Measurements from ENCODE around the gene DIPK1A.
"Not testable (repeated sequence)": the region's sequence is repeated elsewhere in the genome, so short reads cannot be mapped to it uniquely, and the experiment has no call there.

DIPK1A gene

DNA sequence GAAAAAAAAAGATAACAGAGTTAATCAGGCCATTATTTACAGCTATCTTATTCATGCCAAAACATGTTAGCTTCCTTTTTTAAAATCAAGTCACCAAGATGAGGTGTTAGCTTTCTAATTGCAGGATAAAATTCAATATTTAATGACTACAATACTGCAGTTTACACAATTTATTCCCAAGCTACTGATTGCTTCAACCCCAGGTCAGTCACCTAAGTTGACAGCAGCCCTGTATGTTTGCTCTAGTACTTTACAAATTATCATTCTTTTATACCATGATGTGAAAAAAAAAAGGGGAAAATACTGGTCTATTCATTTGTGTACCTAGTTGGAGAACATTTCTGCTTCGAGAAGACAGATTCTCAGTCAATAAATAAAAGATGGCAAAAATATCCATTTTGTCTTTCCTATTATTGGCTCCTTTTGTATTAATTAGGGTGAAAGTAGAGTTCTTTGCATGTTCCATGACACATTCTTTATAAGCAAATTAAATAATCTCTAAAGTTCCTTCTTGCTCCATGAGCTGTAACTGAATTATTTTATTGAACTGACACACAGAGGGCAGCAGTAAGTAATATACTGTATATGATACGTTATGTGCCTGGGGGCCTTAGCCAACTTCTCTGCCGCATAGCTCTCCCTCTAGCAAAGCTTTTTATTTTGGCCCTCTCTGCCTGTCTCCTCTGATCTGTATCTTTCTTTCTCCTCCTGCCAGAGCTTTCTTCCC, 48.0 kb downstream of the DIPK1A start:
- ATAC-seq = no peak

DNA sequence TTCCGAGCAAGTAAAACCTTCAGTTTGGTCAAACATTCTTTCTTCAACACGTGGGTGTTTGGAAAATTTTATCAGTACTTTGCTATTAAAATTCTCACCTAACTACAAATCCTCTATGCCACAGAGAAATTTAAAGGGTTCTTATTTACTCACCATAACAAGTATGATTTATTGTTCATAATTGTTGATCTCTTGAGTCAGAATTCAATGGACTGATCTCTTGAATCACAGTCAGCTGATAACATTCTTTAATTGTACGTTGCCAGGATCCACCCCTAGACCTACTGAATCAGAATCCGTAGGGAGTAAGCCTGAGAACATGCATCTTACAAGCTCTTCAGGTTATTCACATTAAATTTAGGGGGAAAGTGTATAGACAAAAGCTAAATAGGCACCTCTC, 51.2 kb downstream of the DIPK1A start:
- ATAC-seq = no peak

DNA sequence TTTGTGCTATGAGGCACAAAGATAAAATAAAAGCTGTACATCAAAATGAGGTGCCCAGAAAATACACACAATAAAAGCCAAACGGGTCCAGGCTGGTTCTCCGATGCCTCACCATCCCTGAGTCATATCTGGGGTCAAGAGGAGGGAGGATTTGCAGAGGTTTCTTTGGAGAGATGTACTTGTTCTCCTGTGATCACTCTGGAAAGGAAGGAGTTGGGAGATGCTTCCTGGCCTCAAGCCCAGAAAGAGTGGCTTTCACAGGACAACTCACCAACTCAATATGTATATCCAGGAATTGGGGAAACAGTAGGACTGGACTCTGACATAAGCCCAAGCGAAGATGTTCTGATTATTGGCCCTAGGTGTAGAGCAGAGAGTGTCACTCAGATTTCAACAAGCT, 51.9 kb downstream of the DIPK1A start:
- no peak for ATAC-seq

DNA sequence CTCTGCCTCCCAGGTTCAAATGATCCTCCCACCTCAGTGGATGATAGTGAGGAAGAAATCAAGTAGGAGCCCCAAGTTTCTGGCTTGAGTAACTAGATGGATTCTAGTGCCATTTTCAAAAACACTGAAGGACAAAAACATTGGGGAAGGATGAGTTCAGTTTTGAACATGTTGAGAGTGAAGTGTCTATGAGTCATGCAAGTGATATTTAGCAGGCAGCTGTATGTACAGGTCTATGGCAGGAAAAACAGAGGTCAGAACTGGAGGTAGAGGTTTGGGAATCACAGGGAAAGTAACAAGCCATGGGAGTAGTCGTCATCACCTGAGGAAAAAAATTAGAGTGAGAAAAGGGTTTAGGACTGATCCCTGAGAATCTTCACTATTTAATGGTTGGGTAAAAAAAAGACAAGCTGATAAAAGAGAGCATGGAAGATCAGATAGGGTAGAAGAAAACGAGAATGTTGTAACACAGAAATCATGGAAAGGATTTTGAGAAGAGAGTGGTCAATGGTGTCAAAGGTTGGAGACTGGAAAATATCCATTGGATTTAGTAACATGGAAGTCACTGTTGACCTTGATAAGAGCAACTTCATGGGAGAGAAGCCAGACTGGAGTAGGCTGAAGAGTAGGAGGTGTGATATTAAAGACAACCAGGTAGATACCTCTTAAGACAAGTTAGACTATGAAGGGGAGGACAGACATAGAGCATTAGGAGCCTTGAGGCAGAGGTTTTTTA, 53.1 kb downstream of the DIPK1A start:
- peak in 1 of 2 donors; percentile 49 for ATAC-seq

DNA sequence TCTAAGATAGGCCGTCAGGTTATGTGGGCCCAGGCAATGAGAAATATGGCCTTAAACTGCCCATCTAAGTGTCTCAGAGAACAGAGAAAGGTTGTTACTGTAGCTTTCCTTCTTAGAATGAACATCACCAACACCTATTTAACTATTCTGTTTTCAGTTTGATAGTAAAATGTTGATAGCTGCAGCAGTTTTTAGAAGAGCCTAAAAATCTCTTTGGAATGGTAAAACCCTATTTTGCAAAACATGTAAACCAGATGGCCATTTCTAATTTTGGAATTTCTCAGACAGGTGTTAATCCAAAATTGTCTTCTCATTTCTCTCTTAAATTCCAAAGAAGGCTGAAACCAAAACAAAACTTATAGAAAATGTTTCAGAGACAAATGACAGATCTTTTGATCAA, 57.5 kb downstream of the DIPK1A start:
- no peak for ATAC-seq

DNA sequence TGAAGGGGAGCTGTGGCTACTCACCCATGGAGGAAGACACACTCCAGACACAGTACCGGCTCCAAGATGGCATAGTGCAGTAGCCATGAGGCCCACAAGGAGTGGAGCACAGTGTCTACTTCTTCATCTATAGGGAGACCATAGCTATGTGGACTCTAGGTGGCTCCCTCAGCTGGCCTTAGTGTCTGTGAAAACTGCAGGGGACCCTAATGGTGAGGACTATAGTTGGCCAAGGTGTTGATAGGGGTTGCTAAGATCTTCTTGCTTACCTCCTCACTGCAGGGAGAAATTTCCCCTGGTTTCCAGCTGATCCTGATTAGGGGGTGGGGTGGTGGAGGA, 58.9 kb downstream of the DIPK1A start:
- no peak for ATAC-seq

DNA sequence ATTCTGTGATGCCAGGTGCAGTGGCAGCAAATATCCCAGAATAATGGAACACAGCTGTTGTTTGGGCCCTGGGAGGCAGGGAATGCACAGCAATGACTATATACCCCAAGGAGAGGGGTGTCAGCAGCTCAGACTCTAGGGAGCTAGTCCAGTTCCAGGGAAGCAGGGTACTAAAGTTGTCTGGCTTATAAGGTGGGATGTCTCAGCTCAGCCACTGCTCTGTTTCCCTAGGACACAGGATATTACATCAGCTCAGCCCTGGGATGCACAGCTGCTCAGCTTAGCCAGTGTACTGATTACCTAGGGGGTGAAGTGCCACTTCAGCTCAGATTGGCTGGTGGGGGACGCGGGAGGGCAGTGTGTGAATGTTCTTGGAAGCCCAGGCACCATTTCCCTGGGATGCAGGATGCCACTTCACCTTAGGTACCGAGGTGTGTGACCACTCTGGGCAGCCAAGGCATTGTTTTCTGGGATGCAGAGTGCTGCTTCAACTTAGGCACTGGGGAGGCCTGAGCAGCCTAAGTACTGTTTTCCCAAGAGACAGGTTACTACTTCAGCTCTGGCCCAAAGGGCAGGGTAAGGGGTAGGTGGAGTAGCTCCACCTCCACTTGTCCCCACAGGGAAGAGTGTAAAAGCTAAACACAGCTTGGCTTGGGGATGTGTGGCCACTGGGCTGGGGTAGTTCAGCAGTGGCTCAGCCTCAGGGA, 59.4 kb downstream of the DIPK1A start:
- no peak for ATAC-seq

DNA sequence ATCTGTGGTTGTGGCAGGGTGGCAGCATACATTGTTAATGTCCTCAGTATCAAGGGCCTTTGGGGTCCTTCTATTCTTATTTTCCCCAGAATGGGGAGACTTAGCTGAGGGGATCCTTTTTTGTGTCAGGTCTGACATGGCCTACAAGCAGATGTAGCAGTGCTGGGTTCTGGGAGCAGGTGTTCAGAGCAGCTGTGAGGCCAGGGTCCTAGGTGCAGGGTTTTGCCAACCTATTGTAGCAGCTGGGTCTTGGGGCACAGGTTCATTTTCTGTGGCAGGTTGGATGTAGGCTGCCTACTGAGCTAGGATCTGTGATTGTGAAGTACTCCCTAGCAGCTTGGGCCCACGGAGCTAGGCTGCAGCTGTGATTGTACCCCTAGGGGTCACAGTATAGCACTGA, 60.1 kb downstream of the DIPK1A start:
- no peak for ATAC-seq

DNA sequence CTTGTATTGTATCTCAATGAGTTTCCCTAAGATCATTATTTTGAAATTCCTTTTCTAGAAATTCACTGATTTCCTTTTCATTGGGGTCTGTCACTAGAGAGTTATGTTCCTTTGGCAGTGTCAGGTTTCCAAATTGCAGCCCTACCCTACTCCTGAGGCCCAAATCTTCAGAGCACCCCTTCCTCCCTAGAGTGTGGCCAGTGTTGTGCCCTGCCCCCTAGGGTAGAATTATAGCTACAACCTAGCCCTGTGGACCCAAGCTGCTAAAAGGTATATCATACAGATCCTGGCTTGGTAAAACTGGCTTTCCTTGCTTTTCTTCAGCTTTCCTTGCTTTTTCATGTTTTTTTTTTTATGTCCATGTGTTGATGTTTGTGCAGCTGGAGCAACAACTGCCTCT, 60.7 kb downstream of the DIPK1A start:
- ATAC-seq = no peak

DNA sequence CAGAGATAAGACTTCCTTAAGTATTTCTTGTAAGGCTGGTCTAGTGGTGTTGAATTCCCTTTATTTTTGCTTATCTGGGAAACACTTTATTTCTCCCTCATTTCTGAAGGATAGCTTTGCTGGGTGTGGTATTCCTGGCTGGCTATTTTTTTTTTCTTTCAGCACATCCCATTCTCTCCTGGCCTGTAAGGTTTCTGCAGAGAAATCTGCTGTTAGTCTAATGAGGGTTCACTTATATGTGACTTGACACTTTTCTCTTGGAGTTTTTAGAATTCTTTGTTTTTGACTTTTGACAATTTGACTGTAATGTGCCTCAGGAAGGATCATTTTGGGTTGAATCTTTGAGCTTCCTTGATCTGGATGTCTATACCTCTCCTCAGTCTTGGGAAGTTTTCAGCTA, 61.5 kb downstream of the DIPK1A start:
- no peak for ATAC-seq

DNA sequence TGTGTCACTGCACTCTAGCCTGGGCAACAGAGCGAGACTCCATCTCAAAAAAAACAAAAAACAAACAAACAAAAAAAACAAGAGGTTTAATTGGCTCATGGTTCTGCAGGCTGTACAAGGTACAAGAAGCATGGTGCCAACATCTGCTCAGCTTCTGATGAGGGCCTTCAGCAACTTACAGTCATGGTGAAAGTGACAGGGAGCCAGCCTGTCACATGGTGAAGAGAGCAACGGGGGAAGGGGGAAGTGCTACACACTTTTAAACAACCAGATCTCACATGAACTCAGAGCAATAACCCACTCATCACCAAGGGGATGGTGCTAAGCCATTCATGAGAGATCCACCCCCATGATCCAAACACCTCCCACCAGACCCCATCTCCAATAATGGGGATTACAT, 63.2 kb downstream of the DIPK1A start:
- not testable (repeated sequence) for ATAC-seq

DNA sequence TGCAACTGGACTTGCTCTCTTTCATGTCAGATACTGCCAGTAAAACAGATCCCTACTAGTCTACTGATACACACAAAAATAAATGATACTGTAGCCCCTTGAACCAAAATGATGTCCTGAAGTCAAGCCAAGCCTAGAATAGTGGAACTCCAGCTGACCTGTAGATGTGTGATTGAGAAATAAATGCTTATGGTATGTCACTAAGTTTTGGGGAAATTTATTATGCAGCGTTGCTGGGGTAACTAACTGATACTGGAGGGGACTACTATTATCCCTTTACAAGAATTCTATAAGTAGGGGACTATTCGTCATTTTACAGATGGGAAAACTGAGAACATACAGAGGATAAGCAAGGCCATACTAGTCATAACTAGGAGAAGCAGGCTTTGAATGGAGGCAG, 73.8 kb downstream of the DIPK1A start:
- ATAC-seq = no peak

DNA sequence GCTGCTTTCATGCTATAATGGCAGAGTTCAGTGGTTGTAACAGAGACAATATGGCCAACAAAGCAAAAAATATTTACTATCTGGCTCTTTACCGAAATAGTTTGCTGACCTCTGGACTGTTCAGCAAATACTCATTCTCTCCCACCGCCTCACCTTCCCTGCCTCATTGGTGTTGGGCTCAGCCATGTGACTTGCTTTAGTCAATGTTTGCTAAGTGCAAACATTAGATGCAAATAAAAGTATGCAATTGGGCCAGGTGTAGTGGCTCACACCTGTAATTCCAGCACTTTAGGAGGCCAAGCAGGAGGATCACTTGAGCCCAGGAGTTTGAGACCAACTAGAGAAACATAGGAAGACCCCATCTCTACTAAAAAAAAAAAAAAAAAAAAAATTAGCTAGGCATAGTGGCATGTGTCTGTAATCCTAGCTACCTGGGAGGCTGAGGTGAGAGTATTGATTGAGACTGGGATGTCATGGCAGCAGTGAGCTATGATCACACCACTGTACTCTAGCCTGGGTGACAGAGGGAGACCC, 74.3 kb downstream of the DIPK1A start:
- no peak for ATAC-seq

DNA sequence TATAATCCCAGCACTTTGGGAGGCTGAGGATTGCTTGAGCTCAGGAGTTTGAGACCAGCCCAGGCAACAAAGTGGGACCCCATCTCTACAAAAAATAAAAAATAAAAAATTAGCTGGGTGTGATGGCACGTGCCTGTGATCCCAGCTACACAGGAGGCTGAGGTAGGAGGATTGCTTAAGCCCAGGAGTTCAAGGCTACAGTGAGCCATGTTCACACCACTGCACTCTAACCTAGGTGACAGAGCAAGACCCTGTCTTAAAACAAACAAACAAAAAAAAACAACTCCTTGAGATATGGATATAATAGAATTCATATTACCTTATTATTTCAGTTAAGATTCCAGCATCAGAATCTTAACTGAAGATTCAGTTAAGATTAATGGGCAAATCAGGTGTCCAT, 77.1 kb downstream of the DIPK1A start:
- ATAC-seq = no peak

DNA sequence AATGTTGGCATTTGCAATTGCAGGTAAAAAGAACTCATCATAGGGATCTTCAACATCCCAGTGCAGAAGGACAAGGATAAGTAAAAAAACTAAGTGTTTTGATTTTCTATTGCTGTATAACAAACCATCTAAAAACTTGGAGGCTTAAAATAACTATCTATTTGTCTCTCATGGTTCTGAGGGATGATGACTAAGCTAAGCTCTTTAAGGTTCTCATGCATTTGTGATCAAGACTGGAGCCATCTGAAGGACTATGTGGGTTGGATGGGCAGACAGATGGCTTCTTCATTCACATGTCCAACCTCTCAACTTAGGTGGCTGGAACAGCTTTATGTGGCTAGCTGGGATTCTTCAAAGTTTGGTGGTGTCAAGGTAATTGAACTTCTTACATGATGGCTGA, 78.0 kb downstream of the DIPK1A start:
- ATAC-seq = no peak

DNA sequence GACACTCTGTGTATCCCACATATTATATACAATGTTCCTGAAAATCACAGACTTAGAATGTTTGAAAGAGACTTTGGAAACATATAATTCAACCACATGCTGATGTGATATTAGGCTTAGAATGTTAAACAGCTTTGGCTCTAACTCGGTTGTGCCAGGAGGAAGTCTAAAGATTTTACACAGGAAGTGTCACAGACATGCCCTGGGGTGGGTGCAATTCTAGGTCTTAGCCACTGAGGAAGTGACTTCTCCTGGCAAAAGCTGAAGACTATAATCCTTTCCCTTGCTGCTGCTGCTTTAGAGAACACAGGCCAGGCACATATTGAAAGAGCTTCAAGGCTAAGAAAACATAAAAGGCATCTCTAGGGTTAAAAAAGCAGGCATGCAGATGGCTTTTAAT, 78.4 kb downstream of the DIPK1A start:
- ATAC-seq = peak; percentile 63 to 73

DNA sequence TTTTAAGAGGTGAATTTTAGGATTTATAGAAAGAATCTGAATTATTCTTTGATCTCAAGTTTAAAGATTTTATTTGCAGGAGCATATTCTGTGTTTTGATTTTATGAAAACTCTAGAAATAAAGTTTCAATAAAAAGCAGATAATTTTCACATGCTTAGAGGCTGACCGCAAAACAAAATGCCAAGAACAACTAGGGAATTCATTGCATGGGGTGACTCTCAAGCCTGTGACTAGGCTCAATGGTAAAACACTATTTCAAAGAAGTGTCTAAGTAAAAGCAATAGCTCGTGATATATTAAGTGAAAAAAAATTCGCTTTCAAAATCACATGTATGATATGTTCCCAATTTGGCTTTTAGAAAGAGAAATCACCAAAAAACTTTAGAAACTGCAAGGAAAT, 79.9 kb downstream of the DIPK1A start:
- ATAC-seq = no peak

DNA sequence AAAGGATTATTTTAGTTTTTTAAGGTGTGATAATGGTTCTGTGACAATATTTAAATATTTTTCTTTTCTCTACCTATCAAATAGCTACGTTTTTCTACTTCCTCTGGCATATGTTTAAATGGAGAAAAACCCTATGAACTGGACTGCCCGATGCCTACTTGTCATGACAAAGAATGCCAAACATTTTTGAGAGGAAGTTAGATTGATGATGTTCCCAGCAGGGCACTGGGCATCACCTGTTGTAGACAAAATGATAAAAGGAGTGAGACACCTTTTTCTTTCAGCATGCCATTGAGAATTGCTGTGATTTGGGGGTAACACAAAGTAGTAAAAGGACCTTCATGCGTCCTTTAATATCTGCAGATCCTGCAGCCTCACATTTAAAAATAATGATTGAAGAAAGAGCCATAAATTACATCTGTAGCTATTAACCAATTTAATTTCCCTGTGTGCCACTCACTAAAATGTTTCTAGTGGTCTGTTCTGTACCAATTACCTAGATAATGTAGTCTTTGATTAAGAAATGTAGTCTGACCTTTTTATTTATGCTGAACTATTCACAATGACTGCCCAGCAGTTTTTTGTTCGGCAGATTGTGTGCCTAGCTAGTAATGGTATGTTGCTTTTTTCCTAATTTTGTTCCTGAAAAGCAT, 81.8 kb downstream of the DIPK1A start:
- ATAC-seq = no peak

DNA sequence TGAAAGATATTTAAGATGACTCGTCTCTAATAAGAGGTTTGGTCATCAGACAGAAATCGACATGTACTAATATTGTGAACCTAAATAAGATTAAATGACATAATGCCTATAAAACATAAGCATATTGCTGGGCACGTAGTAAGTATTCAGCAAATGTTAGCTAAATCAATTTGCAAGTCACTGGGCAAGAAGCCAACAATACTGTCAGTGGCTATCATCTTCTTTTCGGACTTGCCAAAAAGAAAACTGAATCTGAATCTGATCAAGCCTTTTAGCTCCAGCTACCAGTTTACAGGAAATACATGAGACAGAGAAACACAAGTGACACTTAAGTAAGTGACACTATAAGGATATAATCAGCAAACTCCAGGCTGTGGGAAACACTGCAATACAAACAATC, 83.5 kb downstream of the DIPK1A start:
- peak in 1 of 2 donors; percentile 35 for ATAC-seq

DNA sequence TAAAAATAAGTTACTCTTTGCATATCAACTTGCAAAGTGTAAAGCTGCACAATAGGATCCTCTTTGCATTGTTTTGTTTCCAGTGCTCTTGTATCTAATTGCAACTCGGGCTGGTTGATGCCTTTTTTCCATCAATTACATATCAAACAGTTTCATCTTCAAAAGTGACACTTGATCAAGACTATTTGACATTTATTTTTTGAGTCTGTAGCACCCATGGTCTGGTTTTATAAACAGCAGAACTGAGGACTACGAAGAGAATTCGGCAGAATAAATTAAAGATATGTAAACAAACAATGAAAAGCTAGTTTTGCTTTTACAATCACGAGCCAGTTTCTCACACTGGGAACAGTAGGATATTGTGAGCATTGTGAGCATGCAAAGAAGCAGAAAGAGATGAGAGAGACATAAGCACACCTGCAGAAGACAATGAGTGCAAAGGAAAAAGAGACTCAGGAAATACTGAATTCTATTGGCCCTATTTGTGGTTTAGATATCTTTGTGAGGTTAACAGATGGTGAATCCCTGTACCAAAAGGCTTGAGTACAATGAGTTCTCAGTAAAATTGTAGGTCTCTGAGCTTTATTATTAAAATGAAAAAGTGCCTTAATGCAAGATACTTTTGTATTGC, 84.1 kb downstream of the DIPK1A start:
- peak; percentile 9 to 41 for ATAC-seq

DNA sequence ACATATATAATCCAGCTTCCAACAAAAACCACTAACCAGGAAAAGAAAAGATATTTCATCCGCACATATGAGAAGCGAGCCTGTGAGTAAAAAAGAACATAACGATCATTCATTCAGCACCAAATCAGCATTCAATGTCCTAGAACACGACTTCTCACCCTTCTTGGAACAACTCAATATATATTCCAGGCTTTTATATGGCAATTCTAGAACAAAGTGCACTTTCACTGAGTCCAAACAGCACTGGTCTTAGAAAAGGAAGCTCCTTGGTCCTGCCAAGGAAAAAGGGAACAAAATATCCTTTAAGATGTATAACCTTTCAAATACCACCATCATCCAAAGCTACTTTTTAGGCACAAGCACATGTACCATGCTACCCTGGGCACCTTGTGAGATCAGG, 84.9 kb downstream of the DIPK1A start:
- no peak for ATAC-seq

DNA sequence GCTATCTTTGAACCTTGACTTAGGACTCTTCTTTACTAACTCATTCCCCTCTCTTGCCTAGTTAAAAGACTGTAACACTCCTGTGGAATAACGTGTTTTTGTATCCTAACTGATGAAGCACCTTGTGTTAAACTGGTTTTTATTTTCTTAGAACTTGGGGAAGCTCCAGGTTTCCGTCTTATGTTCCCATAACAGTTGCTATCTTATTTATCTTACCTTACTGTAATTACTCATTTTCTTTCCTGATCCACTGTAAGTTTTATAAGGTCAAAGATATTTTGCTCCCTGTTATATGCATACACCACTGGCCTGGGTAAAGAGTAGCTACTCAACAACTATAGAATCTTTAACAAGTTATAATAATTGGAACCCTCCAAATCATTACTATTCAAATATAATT, 86.3 kb downstream of the DIPK1A start:
- ATAC-seq = no peak

DNA sequence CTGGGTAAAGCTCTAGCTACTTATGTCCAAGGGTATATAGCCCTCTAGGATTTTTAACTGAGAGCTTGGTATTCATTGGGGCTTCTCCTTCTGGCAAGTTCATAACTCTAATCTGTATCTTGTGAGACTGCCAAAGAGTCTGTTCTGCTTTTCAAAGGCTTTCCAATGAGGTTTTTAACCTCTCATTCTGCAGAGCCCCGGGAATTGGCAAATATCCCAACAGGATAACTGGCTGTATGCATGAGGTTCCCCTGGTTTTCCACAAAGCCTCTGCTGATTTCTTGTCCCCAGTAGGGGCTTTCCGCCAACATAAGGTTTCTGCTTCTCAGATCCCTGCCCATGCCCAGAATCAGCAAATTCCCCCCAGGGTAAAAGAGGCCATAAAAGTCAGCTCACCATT, 88.5 kb downstream of the DIPK1A start:
- ATAC-seq = no peak
